Measurements from ENCODE around the gene LTBP4.
A peak's percentile ranks its signal among the peaks of the same experiment; 100 is the strongest.

Gene LTBP4

DNA sequence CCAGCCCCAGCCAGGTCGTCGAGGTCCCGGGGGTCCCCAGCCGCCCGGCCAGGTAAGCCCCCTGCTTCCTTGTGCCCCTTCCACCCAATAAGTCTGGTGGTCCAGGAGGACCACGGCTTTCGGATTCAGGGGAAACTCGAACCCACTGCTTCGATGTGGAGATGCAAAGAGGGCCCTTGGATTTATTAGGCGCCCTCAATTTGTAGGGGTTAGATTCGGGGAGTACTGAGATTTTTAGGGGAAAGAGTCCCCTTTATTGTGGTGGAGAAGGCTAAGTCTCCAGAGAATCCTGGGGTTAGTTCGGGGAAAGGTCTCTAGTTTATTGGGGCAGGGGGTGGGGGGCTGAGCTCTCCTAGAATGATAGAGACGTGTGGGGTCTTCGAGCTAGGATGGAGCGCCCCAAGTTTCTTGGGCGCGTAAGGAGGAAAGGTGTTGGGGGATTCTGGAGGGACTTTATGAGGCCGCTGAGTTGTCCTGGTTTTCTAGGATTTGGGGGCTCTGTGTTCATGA, 3.8 kb upstream of the LTBP4 start:
- DNase-seq (ENCODE audit: low read depth in 2 of 2), result no peak

- peak; percentile 71 to 81 for DNase-seq (ENCODE audit: low read depth in 2 of 2)
These were observed 2.9 kb upstream of the LTBP4 start for GRCh38 chr19:40598121-40598917.

- DNase-seq (ENCODE audit: low read depth in 2 of 2), result no peak
These were observed 2.3 kb upstream of the LTBP4 start for GRCh38 chr19:40598918-40599307.

DNA sequence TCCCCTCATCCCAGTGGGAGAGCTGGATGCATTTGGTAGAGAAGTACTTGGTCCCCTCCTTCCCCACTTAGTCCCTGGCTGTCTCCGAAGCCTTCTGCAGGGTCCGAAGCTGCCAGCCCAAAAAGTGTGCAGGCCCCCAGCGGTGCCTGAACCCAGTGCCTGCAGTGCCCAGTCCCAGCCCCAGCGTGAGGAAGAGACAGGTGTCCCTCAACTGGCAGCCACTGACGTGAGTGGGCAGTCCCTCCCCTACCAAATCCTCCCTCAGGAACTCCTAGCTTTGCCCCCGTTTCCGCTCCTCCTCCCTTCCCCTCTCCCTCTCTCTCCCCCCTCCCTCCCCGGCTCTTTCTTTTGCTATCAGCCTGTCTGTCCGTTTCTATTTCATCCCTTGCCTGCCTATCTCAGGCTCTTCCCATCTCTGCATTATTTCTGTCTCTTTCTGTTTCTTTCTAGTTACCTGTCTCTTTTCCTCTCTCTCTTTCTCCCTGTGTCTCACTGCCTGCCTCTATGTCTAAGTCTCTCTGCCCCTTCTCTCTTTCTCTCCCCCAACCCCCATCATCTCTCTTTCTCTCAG, 1.8 kb upstream of the LTBP4 start:
- no peak for DNase-seq (ENCODE audit: low read depth in 2 of 2)

- no peak for DNase-seq (ENCODE audit: low read depth in 2 of 2)
These were observed 1.1 kb upstream of the LTBP4 start for GRCh38 chr19:40599902-40600569.

GRCh38 chr19:40600570-40601133, 517 bp upstream of the LTBP4 start:
- no peak for DNase-seq (ENCODE audit: low read depth in 2 of 2)

GRCh38 chr19:40603071-40603388, 1.9 kb downstream of the LTBP4 start:
- no peak for DNase-seq (ENCODE audit: low read depth in 2 of 2)

DNA sequence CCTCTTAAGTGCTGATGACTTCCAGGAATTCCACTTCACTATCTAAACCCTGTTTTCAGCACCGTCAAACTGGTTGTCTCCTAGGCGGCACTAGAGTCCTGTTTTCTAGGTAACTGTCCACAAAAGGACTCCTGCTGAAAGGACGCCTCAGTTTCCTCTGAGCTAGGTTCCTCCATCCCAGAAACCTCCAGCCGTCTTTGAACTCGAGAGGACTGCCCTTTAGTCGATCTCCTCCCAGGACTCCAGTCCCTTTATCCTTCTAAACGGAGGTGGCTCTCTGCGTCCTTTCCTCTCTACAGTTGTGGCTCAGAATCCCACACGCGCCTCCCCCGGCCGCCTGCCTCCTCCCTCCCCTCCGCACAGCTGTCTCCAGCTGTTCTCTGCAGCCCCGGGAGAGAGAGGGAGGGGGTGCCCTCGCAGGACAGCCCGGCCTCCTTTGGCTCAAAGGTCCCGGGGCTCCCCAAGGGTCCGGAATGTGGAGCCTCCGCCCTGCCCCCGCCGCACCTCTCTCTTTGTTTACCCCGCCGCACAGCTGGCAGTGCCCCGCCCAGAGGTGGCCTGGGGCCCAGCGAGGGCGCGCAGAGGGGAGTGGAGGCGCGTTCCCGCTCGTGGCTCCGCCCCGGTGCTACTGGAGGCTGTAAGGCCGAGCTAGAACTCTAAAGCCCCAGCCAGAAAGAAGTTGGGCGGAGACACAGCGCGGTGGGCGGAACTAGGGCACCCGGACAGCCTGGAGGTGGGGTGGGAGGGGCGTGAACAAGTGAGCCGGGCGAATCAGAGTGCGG, 2.4 kb downstream of the LTBP4 start:
- DNase-seq (ENCODE audit: low read depth in 2 of 2), result peak; percentile 87 to 98

- DNase-seq (ENCODE audit: low read depth in 2 of 2), result no peak
These were observed 3.0 kb downstream of the LTBP4 start for GRCh38 chr19:40604171-40604646.

DNA sequence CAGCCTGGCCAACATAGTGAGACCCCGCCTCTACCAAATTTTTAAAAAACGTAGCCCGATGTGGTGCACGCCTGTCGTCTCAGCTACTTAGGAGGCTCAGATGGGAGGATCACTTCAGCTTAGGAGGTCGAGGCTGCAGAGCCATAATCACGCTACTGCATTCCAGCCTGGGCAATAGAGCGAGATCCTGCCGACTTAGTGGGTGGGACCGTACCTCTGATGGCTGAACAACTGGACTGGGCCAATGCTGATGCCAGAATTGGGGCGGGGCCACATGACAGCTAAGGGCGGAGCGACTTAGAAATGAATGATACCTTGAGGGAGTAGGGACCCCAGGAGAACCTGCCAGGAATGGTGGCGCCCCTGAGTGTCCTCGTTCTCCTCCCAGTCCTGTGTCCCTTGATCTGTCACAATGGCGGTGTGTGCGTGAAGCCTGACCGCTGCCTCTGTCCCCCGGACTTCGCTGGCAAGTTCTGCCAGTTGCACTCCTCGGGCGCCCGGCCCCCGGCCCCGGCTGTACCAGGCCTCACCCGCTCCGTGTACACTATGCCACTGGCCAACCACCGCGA, 3.6 kb downstream of the LTBP4 start:
- no peak for DNase-seq (ENCODE audit: low read depth in 2 of 2)

GRCh38 chr19:40605216-40605971, 4.2 kb downstream of the LTBP4 start:
- DNase-seq (ENCODE audit: low read depth in 2 of 2), result peak; percentile 50 to 70

- no peak for DNase-seq (ENCODE audit: low read depth in 2 of 2)
These were observed 6.4 kb downstream of the LTBP4 start for GRCh38 chr19:40607311-40608239.

GRCh38 chr19:40608240-40608621, 7.1 kb downstream of the LTBP4 start:
- no peak for DNase-seq (ENCODE audit: low read depth in 2 of 2)

DNA sequence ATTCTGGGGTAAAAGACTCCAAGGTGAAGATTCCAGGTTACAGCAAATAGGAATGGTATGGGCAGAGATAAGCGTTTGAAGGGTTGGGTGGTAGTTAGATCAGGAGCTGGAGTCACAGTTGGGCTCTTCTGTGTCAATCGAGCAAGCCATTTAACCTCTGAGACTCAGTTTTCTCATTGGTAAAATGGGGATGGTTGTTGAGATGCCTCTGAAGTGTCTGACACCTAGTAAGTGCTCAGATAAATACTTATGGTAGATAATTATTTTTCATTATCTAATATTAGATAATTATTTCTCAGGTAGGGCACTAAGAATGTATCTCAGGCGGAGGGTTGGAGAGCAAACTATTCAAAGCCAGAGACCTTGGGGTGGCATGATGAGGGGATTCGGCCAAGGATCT, 7.8 kb downstream of the LTBP4 start:
- DNase-seq (ENCODE audit: low read depth in 2 of 2), result no peak

GRCh38 chr19:40609561-40610395, 8.6 kb downstream of the LTBP4 start:
- DNase-seq (ENCODE audit: low read depth in 2 of 2), result peak; percentile 86 to 96

DNA sequence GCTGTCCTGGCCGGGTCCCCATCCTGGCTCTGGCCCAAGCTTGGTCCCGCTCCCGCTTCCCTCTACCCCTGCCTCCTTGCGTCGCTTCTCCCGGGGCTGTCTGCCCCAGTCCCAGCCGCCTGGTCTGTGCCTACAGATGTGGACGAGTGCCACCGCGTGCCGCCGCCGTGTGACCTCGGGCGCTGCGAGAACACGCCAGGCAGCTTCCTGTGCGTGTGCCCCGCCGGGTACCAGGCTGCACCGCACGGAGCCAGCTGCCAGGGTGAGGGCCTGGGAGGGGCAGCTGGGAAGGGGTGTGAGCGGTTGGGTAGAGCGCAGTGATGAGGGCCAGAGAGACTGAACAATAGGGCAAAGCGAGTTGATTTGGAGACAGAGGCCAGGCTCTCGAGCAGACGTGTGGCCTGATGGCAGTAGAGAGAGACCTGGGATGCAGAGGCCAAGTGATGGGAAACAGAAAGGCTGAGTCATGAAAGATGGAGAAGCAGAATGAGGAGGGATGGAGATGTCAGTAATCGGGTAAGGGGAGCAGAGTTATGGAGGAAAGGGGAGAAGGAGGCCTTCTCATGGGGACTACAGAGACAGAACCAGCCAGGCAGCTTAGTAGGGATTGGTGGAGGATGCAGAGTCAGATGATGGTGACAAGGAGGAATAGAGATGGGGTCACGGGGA, 9.4 kb downstream of the LTBP4 start:
- DNase-seq (ENCODE audit: low read depth in 2 of 2), result peak in 1 of 2 experiments; percentile 39

- DNase-seq (ENCODE audit: low read depth in 2 of 2), result no peak
These were observed 9.9 kb downstream of the LTBP4 start for GRCh38 chr19:40611096-40611495.
